ENCODE measurements around the gene CACNA1F.

Gene CACNA1F

GRCh38 chrX:49205443-49205842, 27.7 kb downstream of the CACNA1F start:
- Histone ChIP-seq H3K4me3 (ENCODE audit: low read length) (no peak overlapping the region), H3K4me1 (ENCODE audit: control insufficient read depth, low read depth, low read length) (no peaks in the 10 kb centered on the region), H3K9ac (ENCODE audit: low read length) (no peak overlapping the region), H3K27ac (ENCODE audit: low read length) (no peak overlapping the region), H3K27me3 (ENCODE audit: control insufficient read depth, insufficient read depth, low read length) (no peaks in the 10 kb centered on the region), H3K9me3 (ENCODE audit: control insufficient read depth, low read depth, low read length) (peaks cover 4% of the 10 kb centered on the region), H3K36me3 (ENCODE audit: control insufficient read depth, low read depth, low read length) (no peaks in the 10 kb centered on the region)

GRCh38 chrX:49204709-49205108, 28.4 kb downstream of the CACNA1F start:
- no peaks in the 10 kb centered on the region for H3K36me3 ChIP-seq (ENCODE audit: control insufficient read depth, low read depth, low read length)
- H3K9me3 ChIP-seq (ENCODE audit: control insufficient read depth, low read depth, low read length): peaks cover 4% of the 10 kb centered on the region
- H3K4me1 ChIP-seq (ENCODE audit: control insufficient read depth, low read depth, low read length): no peaks in the 10 kb centered on the region
- no peak overlapping the region for H3K27ac ChIP-seq (ENCODE audit: low read length)
- H3K27me3 ChIP-seq (ENCODE audit: control insufficient read depth, insufficient read depth, low read length): no peaks in the 10 kb centered on the region
- no peak overlapping the region for H3K4me3 ChIP-seq (ENCODE audit: low read length)
- H3K9ac ChIP-seq (ENCODE audit: low read length): no peak overlapping the region

GRCh38 chrX:49204017-49204416, 29.1 kb downstream of the CACNA1F start:
- no peaks in the 10 kb centered on the region for H3K36me3 ChIP-seq (ENCODE audit: control insufficient read depth, low read depth, low read length)
- H3K4me1 ChIP-seq (ENCODE audit: control insufficient read depth, low read depth, low read length): no peaks in the 10 kb centered on the region
- H3K27me3 ChIP-seq (ENCODE audit: control insufficient read depth, insufficient read depth, low read length): no peaks in the 10 kb centered on the region
- no peak overlapping the region for H3K27ac ChIP-seq (ENCODE audit: low read length)
- no peak overlapping the region for H3K4me3 ChIP-seq (ENCODE audit: low read length)
- H3K9ac ChIP-seq (ENCODE audit: low read length): no peak overlapping the region
- peaks cover 4% of the 10 kb centered on the region for H3K9me3 ChIP-seq (ENCODE audit: control insufficient read depth, low read depth, low read length)

- H3K27ac ChIP-seq (ENCODE audit: low read length): no peak overlapping the region
Observed at GRCh38 chrX:49203536-49203935, 29.6 kb downstream of the CACNA1F start.

GRCh38 chrX:49202022-49202421, 31.1 kb downstream of the CACNA1F start:
- no peaks in the 10 kb centered on the region for H3K27me3 ChIP-seq (ENCODE audit: control insufficient read depth, insufficient read depth, low read length)
- no peak overlapping the region for H3K9ac ChIP-seq (ENCODE audit: low read length)
- H3K4me1 ChIP-seq (ENCODE audit: control insufficient read depth, low read depth, low read length): no peaks in the 10 kb centered on the region

More at GRCh38 chrX:49203536-49203935, 29.6 kb downstream of the CACNA1F start:
- Histone ChIP-seq H3K36me3 (ENCODE audit: control insufficient read depth, low read depth, low read length) (no peaks in the 10 kb centered on the region), H3K4me3 (ENCODE audit: low read length) (no peak overlapping the region), H3K9me3 (ENCODE audit: control insufficient read depth, low read depth, low read length) (peaks cover 4% of the 10 kb centered on the region), H3K27me3 (ENCODE audit: control insufficient read depth, insufficient read depth, low read length) (no peaks in the 10 kb centered on the region), H3K4me1 (ENCODE audit: control insufficient read depth, low read depth, low read length) (no peaks in the 10 kb centered on the region), H3K9ac (ENCODE audit: low read length) (no peak overlapping the region)

GRCh38 chrX:49199906-49200771, 33.0 kb downstream of the CACNA1F start, which contains the start of gene SYP:
TSS of gene SYP (minus strand) at chrX:49200193. CDS start at chrX:49200186, 7 bp downstream.
- Histone ChIP-seq H3K9ac (ENCODE audit: low read length) (no peak within 1 kb of the TSS), H3K9me3 (ENCODE audit: control insufficient read depth, low read depth, low read length) (peaks cover 4% of the 10 kb centered on the region), H3K4me1 (ENCODE audit: control insufficient read depth, low read depth, low read length) (no peaks in the 10 kb centered on the region), H3K4me3 (ENCODE audit: low read length) (peak within 1 kb of the TSS; percentile 56), H3K27ac (ENCODE audit: low read length) (no peak within 1 kb of the TSS), H3K27me3 (ENCODE audit: control insufficient read depth, insufficient read depth, low read length) (no peaks in the 10 kb centered on the region), H3K36me3 (ENCODE audit: control insufficient read depth, low read depth, low read length) (no peaks in the 10 kb centered on the region)

More at GRCh38 chrX:49202022-49202421, 31.1 kb downstream of the CACNA1F start:
- no peaks in the 10 kb centered on the region for H3K36me3 ChIP-seq (ENCODE audit: control insufficient read depth, low read depth, low read length)
- H3K27ac ChIP-seq (ENCODE audit: low read length): no peak overlapping the region
- peaks cover 8% of the 10 kb centered on the region for H3K9me3 ChIP-seq (ENCODE audit: control insufficient read depth, low read depth, low read length)
- no peak overlapping the region for H3K4me3 ChIP-seq (ENCODE audit: low read length)

- Histone ChIP-seq H3K9ac (ENCODE audit: low read length) (no peak overlapping the region), H3K4me1 (ENCODE audit: control insufficient read depth, low read depth, low read length) (no peaks in the 10 kb centered on the region), H3K36me3 (ENCODE audit: control insufficient read depth, low read depth, low read length) (no peaks in the 10 kb centered on the region), H3K4me3 (ENCODE audit: low read length) (peak overlapping the region; percentile 56), H3K27ac (ENCODE audit: low read length) (no peak overlapping the region), H3K27me3 (ENCODE audit: control insufficient read depth, insufficient read depth, low read length) (no peaks in the 10 kb centered on the region), H3K9me3 (ENCODE audit: control insufficient read depth, low read depth, low read length) (peaks cover 4% of the 10 kb centered on the region)
Observed at GRCh38 chrX:49199315-49199595, 33.9 kb downstream of the CACNA1F start.

- Histone ChIP-seq H3K27me3 (ENCODE audit: control insufficient read depth, insufficient read depth, low read length) (no peaks in the 10 kb centered on the region), H3K9me3 (ENCODE audit: control insufficient read depth, low read depth, low read length) (peaks cover 4% of the 10 kb centered on the region), H3K36me3 (ENCODE audit: control insufficient read depth, low read depth, low read length) (no peaks in the 10 kb centered on the region), H3K4me1 (ENCODE audit: control insufficient read depth, low read depth, low read length) (no peaks in the 10 kb centered on the region), H3K27ac (ENCODE audit: low read length) (no peak overlapping the region), H3K9ac (ENCODE audit: low read length) (no peak overlapping the region), H3K4me3 (ENCODE audit: low read length) (peak overlapping the region; percentile 56)
Observed at GRCh38 chrX:49198540-49199314, 34.4 kb downstream of the CACNA1F start.

- Histone ChIP-seq H3K9me3 (ENCODE audit: control insufficient read depth, low read depth, low read length) (peaks cover 4% of the 10 kb centered on the region), H3K27me3 (ENCODE audit: control insufficient read depth, insufficient read depth, low read length) (no peaks in the 10 kb centered on the region), H3K27ac (ENCODE audit: low read length) (no peak overlapping the region), H3K9ac (ENCODE audit: low read length) (no peak overlapping the region), H3K4me3 (ENCODE audit: low read length) (no peak overlapping the region), H3K4me1 (ENCODE audit: control insufficient read depth, low read depth, low read length) (no peaks in the 10 kb centered on the region), H3K36me3 (ENCODE audit: control insufficient read depth, low read depth, low read length) (no peaks in the 10 kb centered on the region)
Observed at GRCh38 chrX:49197543-49198087, 35.5 kb downstream of the CACNA1F start.

GRCh38 chrX:49193542-49193964, 39.6 kb downstream of the CACNA1F start:
- H3K27me3 ChIP-seq (ENCODE audit: control insufficient read depth, insufficient read depth, low read length): no peaks in the 10 kb centered on the region
- H3K4me3 ChIP-seq (ENCODE audit: low read length): no peak overlapping the region
- no peaks in the 10 kb centered on the region for H3K36me3 ChIP-seq (ENCODE audit: control insufficient read depth, low read depth, low read length)
- H3K27ac ChIP-seq (ENCODE audit: low read length): no peak overlapping the region
- H3K9ac ChIP-seq (ENCODE audit: low read length): no peak overlapping the region
- H3K9me3 ChIP-seq (ENCODE audit: control insufficient read depth, low read depth, low read length): peaks cover 4% of the 10 kb centered on the region
- no peaks in the 10 kb centered on the region for H3K4me1 ChIP-seq (ENCODE audit: control insufficient read depth, low read depth, low read length)

- H3K9ac ChIP-seq (ENCODE audit: low read length): no peak overlapping the region
- H3K9me3 ChIP-seq (ENCODE audit: control insufficient read depth, low read depth, low read length): peaks cover 4% of the 10 kb centered on the region
- H3K36me3 ChIP-seq (ENCODE audit: control insufficient read depth, low read depth, low read length): no peaks in the 10 kb centered on the region
- no peaks in the 10 kb centered on the region for H3K27me3 ChIP-seq (ENCODE audit: control insufficient read depth, insufficient read depth, low read length)
- H3K27ac ChIP-seq (ENCODE audit: low read length): no peak overlapping the region
- H3K4me3 ChIP-seq (ENCODE audit: low read length): no peak overlapping the region
- H3K4me1 ChIP-seq (ENCODE audit: control insufficient read depth, low read depth, low read length): no peaks in the 10 kb centered on the region
Observed at GRCh38 chrX:49192722-49193328, 40.3 kb downstream of the CACNA1F start.

All from iPS-18a (cell line).